NCI-H510A treated with DMSO at 0.1 percent for 48 hours (cell line): ENCODE data around the gene CDRT4.

ENCODE experiments used
- DNase-seq: peaks from one replicate; lab custom pipeline; 2025; lab: John Stamatoyannopoulos, UW

The CDRT4 gene

DNA sequence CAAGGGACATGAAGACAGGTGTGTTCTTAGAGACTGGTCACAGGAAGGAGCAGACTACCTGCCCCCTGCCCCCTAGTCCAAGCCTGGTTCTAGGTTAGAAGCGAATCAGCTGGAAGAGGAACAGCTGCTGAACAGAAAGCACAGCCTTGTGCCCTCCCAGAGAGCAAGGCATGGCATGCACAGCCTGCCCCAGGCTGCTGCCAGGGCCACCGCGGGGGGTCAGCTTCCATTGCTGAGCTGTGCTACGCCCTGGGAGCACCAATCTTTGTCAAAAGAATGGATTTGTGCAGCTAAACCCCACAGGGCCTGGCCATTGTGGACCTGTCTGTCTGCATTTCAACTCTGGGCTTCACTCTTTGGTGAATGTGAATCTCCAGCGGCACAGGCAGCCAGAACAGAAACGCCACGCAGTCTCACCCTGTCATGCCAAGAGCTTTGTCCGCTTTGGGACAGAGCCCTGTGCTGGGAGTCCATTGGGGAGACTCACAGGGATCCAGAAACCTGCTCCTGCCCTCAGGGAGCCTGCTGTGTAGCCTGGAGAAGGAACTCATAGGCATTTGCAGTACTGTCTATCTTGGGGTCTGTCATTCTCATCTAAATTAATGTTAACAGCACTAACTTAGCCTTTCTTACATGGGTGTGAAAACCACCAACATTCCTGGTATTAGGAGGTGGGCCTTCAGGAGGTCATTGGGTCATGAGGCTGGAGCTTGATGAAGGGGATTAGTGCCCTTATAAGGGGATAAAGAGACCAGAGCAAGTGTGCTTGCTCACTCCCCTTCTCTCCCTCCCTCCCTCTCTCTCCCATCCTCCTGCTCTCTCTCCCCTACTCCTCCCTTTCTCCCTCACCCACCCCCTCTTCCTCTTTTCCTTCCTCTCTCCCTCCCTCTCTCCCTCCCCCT is 25.6 kb upstream of the CDRT4 start:
- DNase-seq, result no peak

DNA sequence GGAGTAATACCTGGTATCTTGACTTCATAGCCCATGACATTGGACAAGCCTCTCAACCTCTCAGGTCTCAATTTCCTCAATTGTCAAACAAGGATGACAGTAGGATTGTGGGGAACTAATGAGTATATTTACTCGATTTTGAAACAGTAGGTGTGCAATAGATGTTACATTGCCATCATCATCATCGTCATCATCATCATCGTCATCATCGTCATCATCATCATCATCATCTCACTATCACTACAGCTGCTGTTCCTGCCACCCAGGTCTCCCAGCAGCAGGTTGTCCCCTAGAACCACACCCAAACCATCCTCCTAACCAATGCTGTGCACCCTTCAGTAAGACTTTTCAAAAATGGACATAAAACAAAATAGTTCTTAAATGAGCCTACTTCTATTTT is 24.8 kb upstream of the CDRT4 start:
- no peak for DNase-seq

DNA sequence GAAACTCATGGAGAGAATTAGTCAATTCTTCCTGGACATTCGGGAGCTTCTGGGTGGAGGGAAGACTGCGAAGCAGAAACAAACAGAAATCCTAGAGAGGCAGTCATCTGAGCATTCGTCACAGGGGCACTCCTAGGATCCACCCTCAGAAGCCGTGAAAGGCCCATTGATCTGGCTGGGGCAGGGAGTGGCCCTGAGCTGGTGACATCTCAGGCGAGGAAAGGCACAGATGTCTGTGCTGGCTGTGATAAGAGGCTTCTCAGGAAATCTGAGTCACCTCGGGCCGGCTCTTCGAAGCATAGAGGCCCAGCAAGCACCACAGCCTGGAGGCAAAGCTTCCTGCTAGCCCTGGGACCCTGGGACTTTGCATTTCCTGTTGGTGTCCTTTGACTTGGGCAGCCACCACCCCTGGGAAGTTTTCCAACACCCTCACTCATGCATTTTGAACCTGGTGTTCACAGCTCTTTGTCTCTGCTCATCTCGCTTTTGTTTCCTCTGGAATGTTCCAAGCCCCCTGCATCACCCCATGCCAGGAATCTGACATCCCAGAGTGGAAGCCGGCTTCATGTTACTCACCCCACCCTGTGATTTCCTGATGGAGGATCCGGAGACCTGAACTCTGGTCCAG is 23.3 kb upstream of the CDRT4 start:
- DNase-seq, result no peak

DNA sequence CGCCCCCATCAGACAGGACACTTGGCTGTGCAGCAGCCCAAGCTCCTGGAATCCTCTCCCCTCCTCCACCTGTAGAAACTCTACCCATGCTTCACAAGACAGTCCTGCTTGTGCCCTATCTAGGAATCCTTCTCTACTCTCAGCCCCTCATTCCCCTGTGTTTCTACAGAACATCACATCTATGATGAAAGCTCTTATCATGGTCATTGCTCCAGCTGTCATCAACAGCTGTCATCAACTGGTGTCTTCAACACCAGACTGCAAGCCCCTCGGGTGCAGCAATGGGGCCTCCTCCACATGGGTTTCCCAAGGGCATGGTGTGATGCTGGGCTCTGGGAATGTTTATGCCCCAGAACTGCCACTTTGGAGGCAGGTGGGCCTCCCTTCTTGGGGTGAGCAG is 21.1 kb upstream of the CDRT4 start:
- DNase-seq, result no peak

DNA sequence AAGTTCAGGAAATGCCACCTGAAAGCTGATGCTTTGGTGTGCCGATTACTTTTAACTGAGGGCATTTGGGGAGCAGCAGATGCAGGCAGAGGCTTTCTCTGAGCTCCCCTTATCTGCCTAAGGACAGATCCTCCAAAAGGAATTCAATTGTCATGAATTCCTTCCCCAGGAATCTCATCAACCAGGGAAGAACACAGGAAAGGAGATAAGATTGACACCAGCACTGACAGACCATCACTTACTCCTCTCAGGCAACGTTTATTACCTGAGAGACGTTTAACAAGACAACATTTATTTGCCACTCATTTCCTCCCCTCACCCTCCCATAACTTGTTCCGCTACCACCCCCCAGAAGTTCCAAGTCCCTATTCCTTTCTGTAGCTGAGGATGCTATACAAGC is 17.6 kb upstream of the CDRT4 start:
- no peak for DNase-seq

DNA sequence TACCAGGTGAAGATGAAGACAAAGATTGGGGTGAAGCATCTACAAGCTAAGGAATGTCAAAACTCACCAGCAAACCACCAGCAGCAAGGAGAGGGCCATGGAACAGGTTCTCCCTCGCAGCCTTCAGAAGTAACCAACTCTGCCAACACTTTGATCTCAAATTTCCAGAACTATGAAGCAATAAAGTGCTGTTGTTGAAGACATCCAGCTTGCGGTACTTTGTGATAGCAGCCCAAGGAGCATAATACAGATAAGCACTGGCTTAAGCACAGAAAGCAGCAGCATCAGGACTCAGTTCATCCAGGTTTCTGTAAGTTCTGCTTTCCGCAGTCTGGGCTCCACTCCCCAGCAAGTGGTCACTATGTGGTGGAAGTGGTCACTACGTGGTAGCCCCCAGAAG is 16.0 kb upstream of the CDRT4 start:
- DNase-seq, result no peak

DNA sequence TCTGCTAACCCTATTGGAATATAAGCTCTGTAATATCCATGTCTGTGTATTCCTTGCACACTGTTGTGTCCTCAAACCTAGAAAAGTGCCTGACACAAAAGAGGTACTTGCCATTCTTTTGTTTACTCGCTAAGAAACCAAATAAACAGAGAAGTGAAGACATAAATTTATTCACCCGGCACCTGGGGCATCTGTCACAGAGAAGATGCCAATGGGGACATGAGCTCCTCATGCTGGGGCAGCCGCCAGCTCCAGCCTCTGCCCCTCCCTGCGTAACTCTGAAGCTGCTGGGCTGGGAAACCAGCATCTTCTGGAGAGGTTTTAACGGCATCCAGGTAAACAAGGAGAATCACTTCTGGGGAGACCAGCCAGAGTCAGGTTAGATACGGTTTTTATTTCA is 15.1 kb upstream of the CDRT4 start:
- no peak for DNase-seq

DNA sequence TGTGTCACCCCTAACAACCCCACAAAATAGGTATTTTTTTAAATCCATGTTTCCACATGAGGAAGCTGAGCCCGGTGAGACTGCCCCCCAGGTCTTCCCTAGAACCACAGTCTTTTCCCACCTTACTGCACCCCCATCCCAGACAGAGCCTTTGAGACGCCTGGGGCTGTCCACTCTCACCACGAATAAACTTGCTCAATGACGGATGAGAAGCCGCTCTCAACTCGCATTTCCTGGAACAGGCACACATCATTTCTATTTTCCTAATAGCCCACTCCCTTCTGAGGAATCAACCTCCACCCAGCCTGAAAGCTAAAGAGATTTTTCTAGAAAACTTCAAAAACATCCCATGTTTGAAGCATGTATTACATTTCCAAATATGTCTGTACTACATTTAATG is 14.1 kb upstream of the CDRT4 start:
- no peak for DNase-seq

DNA sequence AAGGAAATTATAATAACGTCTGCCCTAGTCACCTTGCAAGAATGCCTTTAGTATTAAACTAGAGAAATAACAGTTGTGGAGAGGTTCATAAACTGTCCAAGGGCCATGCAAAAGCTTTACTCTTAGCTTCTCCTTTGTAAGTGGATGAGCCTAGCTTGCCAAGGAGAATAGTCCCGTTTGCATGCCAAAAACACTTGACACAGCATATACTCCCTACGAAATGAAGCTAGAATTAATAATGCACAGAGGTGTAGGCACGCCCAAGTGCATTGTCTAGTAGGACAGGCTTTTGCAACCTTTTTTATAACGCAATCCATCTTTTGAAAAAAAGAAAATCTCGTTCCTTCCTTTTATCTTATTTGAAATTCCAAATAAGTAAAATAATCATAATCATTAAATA is 12.8 kb upstream of the CDRT4 start:
- DNase-seq, result no peak

DNA sequence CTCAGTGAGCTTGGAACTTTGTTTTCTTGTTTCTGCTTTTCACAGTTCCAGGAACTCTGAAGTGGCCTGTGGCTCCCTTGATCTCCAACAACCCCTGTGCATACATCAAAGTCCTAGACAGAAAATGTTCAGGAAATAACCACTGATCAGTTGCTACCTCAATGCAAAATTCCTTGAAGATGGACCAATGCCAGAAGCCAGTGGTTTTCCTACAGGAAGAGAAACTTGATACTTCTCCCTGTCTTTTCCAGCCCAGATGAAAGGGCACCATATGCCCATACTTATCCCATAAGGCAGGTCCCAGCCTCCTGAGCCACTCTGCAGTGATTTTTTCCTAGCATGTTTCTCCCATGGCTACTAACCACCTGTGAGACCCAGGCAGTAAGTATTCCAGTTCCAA is 12.3 kb upstream of the CDRT4 start:
- no peak for DNase-seq

DNA sequence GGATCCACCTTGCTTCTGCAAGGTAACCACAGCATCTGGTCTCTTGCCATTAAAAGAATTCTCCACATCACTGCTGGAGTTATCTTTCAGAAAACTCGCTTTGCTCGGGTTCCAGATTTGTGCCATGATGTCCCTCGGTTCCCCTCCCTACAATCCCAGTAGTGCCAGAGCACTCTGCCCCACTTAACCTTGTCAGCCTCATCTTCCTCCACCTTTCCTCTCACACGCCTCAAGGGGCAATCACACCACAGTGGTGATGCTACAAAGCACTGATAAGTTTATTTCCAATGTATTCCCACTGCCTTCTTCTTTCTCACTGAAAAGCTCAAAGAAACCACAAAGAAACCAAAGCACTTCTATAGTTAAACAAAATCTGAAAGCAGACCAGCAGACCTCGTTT is 11.4 kb upstream of the CDRT4 start:
- no peak for DNase-seq

DNA sequence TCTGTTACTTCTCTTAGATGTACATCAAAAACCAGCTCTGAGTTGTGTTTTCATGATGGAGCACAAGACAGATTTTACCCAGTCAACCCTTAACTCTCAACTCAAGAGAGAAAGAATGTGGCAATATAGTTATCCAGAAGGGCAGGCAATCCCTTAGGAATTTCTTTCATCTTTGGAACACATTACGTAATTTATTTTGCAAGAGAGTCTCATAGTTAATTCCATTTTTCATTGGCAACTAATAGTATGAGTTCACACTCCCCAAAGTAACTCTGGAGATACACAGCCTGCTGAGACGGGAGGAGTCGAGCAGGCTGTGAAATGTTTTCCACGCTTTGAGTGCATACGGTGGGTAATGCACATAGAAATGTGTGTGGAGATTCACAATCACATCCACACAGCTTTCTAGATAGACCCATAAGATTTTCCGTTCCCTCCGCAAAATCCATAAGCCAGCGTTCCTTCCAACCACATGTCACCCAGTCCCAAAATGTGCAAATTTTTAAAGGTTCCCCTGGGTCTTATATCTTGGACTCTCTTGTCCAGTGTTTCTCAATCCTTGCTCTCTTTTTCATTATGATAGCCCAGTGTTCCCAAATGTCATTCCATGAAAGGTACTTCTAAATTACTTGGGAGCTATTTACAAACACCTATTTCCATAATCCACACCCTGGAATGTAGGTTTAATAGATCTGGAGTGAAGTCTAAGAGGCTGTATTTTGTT is 8.4 kb upstream of the CDRT4 start:
- DNase-seq, result no peak

DNA sequence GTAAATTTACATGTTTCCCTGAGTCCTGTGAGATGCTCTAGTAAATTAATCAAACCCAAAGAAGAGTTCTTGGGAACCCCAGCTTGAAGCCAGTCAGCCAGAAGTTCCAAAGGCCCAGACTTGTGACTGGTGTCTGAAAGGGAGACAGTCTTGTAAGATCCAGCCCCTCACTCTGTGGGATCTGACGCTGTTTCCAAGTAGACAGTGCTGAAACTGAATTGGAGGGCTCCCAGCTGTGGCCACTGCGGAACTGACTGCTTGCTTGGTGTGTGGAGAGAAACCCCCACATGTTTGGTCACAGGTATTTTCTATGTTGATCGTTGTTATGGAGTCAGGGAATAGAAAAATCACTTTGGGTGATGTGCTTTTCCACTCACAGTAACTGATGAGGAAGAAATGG is 5.5 kb upstream of the CDRT4 start:
- DNase-seq, result no peak

DNA sequence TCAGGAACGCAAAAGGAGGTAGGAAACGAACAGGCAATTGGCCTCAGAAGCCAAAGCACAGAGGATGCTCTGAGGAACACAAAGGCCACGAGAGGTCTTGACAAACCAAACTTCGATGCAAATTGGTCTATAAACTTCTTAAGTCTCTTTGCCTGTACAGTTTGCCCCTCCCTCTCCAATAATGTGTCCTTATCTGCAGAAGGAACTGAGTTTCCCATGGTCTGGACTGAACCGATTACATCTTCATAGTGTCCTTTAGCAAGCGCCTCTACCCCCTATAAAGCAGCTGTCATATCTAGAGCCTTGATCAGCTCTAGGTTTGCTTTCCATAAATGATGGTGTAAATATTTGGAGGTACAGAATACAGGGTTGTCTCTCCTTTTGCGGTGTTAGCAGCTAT is 3.1 kb upstream of the CDRT4 start:
- DNase-seq, result no peak

DNA sequence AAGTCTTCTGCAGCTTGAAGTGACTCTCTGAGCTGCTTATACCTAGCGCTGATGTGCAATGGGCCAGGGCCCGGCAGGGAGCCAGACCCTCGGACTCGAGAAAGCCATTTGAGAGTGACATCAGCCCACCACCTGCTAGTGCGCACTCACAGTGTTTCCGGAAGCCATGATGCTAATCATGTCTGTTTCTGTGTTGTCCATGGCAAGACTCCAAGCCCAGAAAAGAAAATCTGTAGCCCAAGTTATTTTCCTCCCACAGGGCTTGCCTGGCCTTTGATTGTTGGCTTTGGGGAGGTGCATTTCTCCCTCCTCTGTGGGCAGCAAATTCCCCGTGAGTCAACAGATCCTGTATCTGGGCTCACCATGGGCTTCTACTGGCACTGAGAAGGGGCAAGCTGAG is 1.8 kb upstream of the CDRT4 start:
- DNase-seq, result no peak

DNA sequence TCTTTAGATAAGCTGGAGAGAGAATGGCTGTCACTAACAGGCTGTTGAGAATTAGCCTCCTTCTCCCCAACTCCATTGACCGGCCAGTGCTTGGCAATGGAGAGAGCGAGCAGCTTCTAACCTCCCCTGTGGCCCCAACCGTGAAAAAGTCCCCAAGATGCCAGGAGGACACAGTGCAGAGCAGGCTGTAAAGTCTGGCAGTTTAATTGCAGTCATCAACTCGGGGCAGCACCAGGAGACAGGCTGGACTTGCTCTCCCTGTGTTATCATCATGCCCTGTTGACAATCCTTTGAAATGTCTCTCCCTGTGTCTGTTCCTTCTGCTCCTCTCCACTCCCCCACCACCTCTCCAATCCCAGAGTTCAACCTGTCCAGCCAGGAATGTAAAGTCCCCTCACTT is 705 bp upstream of the CDRT4 start:
- DNase-seq, result no peak

DNA sequence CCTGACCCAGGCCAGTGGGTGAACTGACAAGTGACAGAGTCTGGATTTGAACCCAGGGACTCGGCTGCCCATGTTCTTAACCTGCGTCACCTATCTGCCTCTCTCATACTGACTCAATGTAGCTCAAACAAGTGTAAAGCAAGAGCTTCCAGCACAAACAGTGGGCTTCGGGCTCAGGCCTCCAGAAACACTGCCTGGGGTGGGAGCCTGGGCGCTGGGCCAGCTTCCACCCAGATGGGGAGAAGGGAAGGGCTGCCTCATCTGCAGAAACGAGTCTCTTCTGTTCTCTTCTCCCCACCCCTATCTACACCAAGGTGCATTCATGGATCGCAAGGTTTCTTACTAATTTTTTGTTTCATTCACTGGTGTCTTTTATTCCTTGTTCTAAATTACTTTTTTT is 1.3 kb downstream of the CDRT4 start:
- DNase-seq, result no peak

DNA sequence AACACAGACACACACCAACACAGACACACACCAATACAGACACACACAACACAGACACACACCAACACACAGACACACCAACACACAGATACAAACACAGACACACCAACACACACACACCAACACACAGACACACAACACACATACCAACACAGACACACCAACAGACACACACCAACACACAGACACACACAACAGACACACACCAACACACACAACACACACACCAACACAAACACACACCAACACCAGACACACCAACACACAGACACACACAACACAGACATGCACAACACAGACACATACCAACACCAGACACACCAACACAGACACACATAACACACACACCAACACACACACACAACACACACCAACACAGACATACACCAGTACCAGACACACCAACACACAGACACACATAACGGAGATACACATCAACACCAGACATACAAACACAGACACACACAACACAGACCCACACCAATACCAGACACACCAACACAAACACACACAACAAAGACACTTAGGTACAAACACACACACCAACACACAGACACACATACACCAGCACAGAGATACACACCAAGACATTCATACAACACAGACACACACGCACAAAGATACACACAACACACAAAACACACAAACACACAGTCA is 2.2 kb downstream of the CDRT4 start:
- no peak for DNase-seq

DNA sequence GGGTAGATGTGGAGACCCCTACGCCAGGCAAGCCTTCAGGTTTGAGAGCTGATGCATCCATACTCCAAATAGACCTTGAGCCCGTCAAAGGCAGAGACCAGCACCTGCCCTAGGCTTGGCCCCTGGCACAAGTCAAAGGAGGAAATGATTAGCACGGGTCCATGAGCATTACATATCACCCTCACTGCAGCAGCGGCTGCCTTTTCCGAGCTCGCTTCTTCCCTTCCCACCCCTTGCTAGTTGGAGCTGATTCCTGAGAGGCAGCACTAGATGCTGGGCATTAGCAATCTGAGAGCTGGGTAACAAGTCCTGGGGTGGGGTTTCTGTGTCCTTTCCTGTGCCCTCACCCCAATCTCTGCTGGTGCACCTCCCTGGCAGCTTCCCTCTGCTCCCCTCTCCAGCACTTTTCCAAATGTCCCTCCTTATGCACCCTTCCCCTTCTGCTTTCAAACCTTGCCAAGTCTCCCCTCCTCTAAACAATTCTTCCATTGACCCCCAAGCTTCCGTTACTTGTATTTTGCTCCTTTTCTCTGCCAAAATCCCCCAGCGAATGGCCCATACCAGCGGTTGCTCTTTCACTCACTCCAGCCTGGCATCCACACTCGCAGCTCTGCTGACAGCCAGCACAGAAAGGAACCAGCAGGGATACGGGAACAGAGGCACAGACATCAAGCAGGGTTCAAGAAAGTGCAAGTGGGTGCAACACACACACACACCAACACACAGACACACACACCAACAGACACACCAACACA is 3.0 kb downstream of the CDRT4 start:
- DNase-seq, result no peak

DNA sequence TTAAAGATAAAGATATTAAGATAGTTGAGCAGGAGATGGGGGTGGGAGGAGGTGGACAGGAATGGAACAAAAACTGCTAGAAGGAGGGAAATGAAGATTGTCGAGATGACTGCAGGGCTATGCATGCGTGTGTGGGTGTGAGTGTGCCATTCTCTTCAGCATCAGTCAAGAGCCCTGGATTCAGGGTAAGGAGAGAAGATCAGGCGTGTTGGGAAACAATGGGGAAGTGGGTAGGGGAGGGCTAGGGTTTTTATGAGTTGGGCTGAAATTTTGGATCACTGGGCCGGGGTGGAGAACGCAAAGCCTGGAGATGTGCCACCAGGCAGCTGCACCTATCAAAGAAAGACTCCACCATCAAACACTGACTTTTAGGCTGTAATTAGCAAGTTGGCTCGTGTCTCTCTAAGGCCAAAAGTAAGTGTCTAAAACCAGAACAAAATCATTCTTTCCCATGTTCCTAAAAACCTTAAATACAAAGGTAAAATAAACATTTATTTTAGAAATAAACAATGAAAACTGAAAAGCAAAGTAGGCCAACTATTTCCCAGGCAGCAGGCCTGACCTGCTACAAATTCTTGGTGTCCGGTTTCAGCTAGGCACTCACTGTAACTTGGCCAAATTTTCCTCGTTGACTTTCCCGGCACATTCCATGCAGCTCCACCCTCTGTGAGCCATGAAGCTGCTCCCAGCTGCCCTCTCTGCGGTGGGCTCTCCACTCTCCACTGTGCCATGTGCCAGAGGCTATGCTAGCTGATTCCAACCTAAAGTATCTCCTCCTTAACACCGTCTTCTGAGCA is 4.2 kb downstream of the CDRT4 start:
- DNase-seq, result no peak

DNA sequence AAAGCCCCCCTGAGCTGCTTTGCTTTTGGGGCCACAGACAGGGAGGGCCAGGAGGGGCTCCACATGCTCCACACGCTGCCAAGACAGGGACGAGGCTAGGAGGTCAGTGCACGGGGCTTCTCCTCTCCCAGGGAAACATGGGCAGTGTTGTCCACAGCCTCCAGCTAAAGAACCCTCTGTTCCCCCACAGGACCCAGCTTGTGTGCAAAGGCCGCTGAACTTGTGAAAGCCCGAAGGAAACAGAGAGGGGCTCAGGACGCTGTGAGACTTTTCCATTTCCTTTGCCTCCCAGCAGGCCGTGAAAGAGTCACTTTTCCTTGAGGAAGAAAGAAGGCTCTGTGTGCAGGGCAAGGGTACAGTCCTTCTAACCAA is 9.7 kb downstream of the CDRT4 start:
- no peak for DNase-seq
